ENCODE measurements around the gene CRACDL. TPM values are rescaled to one million over a fixed set of nuclear protein-coding genes. Genes with fewer than 3 reads are reported as not detected.

The CRACDL gene
- total RNA-seq, 2 experiments from 2014 or later = 0.36 to 1.5 TPM

- TF ChIP-seq, protein P1, sequence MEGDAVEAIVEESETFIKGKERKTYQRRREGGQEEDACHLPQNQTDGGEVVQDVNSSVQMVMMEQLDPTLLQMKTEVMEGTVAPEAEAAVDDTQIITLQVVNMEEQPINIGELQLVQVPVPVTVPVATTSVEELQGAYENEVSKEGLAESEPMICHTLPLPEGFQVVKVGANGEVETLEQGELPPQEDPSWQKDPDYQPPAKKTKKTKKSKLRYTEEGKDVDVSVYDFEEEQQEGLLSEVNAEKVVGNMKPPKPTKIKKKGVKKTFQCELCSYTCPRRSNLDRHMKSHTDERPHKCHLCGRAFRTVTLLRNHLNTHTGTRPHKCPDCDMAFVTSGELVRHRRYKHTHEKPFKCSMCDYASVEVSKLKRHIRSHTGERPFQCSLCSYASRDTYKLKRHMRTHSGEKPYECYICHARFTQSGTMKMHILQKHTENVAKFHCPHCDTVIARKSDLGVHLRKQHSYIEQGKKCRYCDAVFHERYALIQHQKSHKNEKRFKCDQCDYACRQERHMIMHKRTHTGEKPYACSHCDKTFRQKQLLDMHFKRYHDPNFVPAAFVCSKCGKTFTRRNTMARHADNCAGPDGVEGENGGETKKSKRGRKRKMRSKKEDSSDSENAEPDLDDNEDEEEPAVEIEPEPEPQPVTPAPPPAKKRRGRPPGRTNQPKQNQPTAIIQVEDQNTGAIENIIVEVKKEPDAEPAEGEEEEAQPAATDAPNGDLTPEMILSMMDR (IDR thresholded peaks at IDR 0.05) = no peak
- H3K4me3 ChIP-seq (ENCODE audit: low read length) = no peak overlapping the region
- no peaks in the 10 kb centered on the region for H3K4me1 ChIP-seq (ENCODE audit: insufficient read depth, low read length)
- ATAC-seq (ENCODE audit: poor library complexity) = no peak
- Mint-ChIP-seq H3K4me3 (no peak overlapping the region), H3K4me1 (ENCODE audit: low read depth) (peaks cover 22% of the 10 kb centered on the region), H3K36me3 (ENCODE audit: low read depth) (no peaks in the 10 kb centered on the region), H3K27me3 (no peaks in the 10 kb centered on the region), H3K27ac (no peak overlapping the region), H3K9me3 (no peaks in the 10 kb centered on the region)
- H3K36me3 ChIP-seq (ENCODE audit: insufficient read depth, low read length) = no peaks in the 10 kb centered on the region
- ChIA-PET CTCF (no interaction called here), POLR2A (no interaction called here)
- DNase-seq = no peak
- intact Hi-C loops (cut with DNase I, micrococcal nuclease) = no loop called here
- H3K27ac ChIP-seq (ENCODE audit: low read depth in 1 of 2, low read length in 2 of 2) = no peak overlapping the region
- no peaks in the 10 kb centered on the region for H3K27me3 ChIP-seq (ENCODE audit: control insufficient read depth in 1 of 2, insufficient read depth in 2 of 2, low read length in 2 of 2)
- H3K9me3 ChIP-seq (ENCODE audit: control insufficient read depth in 1 of 2, insufficient read depth in 1 of 2, low read length in 2 of 2) = no peaks in the 10 kb centered on the region
These were observed 119.7 kb downstream of the CRACDL start for GRCh38 chr2:98816281-98816680.

DNA sequence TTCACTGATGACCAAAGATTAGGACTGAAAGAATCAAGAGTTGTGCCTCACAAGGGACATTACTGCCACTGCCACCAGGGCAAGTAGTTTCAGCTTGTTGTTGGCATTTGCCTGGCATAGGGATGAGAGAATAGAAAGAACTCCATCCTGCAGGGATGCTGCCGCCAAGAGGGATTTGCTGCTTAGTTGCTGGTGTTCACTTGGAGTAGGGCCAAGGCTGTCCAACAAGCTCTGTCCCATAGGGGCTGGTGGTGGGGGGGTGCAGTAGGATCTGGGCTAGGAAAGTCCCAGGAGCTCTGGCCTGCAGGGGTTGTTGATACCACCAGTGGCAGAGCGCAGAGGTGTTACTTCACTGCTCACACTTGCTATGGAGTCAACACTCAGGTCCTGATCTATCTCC is 120.2 kb downstream of the CRACDL start:
- no peak overlapping the region for H3K27ac ChIP-seq (ENCODE audit: low read depth in 1 of 2, low read length in 2 of 2)
- intact Hi-C loops (cut with DNase I, micrococcal nuclease) = no loop called here
- no peaks in the 10 kb centered on the region for H3K27me3 ChIP-seq (ENCODE audit: control insufficient read depth in 1 of 2, insufficient read depth in 2 of 2, low read length in 2 of 2)
- TF ChIP-seq, protein P1 (IDR thresholded peaks at IDR 0.05) = no peak
- H3K4me1 ChIP-seq (ENCODE audit: insufficient read depth, low read length) = no peaks in the 10 kb centered on the region
- no peaks in the 10 kb centered on the region for H3K36me3 Mint-ChIP-seq (ENCODE audit: low read depth)
- CTCF ChIA-PET = interaction anchor here (1.1 kb wide), 1 partner anchor 20 kb away, joined by 3 read pairs; no protein-coding TSS in a partner anchor
- no peak overlapping the region for H3K4me3 Mint-ChIP-seq
- no peak overlapping the region for H3K27ac Mint-ChIP-seq
- H3K36me3 ChIP-seq (ENCODE audit: insufficient read depth, low read length) = no peaks in the 10 kb centered on the region
- POLR2A ChIA-PET = interaction anchor here (0.8 kb wide), 1 partner anchor 44 kb away, joined by 3 read pairs; no protein-coding TSS in a partner anchor
- H3K4me1 Mint-ChIP-seq (ENCODE audit: low read depth) = peaks cover 21% of the 10 kb centered on the region
- H3K27me3 Mint-ChIP-seq = no peaks in the 10 kb centered on the region
- H3K9me3 ChIP-seq (ENCODE audit: control insufficient read depth in 1 of 2, insufficient read depth in 1 of 2, low read length in 2 of 2) = no peaks in the 10 kb centered on the region
- DNase-seq (no peak), ATAC-seq (ENCODE audit: poor library complexity) (no peak)
- no peaks in the 10 kb centered on the region for H3K9me3 Mint-ChIP-seq
- H3K4me3 ChIP-seq (ENCODE audit: low read length) = no peak overlapping the region

DNA sequence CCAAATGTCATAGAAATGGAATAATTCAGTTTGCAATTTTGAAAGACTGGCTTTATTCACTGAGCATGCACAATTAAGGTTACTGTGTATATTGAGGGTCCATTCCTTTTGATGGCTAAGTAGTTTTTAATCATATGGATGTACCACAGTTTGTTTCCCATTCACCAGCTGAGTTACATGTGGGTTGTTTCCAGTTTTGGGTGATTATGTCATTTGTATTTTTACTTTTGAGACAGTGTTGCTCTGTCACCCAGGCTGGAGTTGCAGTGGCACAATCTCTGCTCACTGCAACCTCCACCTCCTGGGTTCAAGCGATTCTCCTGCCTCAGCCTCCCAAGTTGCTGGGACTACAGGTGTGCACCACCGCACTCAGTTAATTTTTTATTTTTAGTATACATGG is 124.3 kb downstream of the CRACDL start:
- Mint-ChIP-seq H3K9me3 (no peaks in the 10 kb centered on the region), H3K4me3 (no peak overlapping the region), H3K36me3 (ENCODE audit: low read depth) (no peaks in the 10 kb centered on the region), H3K27me3 (no peaks in the 10 kb centered on the region), H3K4me1 (ENCODE audit: low read depth) (peaks cover 19% of the 10 kb centered on the region), H3K27ac (no peak overlapping the region)
- TF ChIP-seq, protein P1 (IDR thresholded peaks at IDR 0.05) = no peak
- no peaks in the 10 kb centered on the region for H3K9me3 ChIP-seq (ENCODE audit: control insufficient read depth in 1 of 2, insufficient read depth in 1 of 2, low read length in 2 of 2)
- DNase-seq (no peak), ATAC-seq (ENCODE audit: poor library complexity) (no peak)
- H3K36me3 ChIP-seq (ENCODE audit: insufficient read depth, low read length) = no peaks in the 10 kb centered on the region
- POLR2A ChIA-PET = no interaction called here
- no peak overlapping the region for H3K4me3 ChIP-seq (ENCODE audit: low read length)
- no peak overlapping the region for H3K27ac ChIP-seq (ENCODE audit: low read depth in 1 of 2, low read length in 2 of 2)
- no peaks in the 10 kb centered on the region for H3K27me3 ChIP-seq (ENCODE audit: control insufficient read depth in 1 of 2, insufficient read depth in 2 of 2, low read length in 2 of 2)
- H3K4me1 ChIP-seq (ENCODE audit: insufficient read depth, low read length) = peaks cover 14% of the 10 kb centered on the region
- intact Hi-C loops (cut with DNase I, micrococcal nuclease) = no loop called here
- CTCF ChIA-PET = interaction anchor here (0.7 kb wide), 1 partner anchor 1121 kb away, joined by 3 read pairs; no protein-coding TSS in a partner anchor

Data from CD4-positive, alpha-beta T cell (primary cell).